GM18907 (cell line): Measurements from ENCODE around the gene SUPT20HL1.
"Not testable (repeated sequence)": the region's sequence is repeated elsewhere in the genome, so short reads cannot be mapped to it uniquely, and the experiment has no call there.

Source experiments
- ATAC-seq: cut with Tn5 transposase; IDR thresholded peaks from one replicate; pipeline ENCODE4 v1.9.1; 2021; ENCODE audit warnings: mild to moderate bottlenecking, moderate library complexity; ENCODE audit not compliant: unreplicated experiment

Gene SUPT20HL1

GRCh38 chrX:24360272-24360671 is at the start of gene SUPT20HL1:
SUPT20HL1 (plus strand) TSS chrX:24360639; CDS start chrX:24362761, 2,122 bp downstream.
- ATAC-seq, result no peak

GRCh38 chrX:24310916-24311315 is 49.5 kb upstream of the SUPT20HL1 start:
- not testable (repeated sequence) for ATAC-seq

GRCh38 chrX:24311507-24312248 is 48.8 kb upstream of the SUPT20HL1 start:
- not testable (repeated sequence) for ATAC-seq

- not testable (repeated sequence) for ATAC-seq
Observed at GRCh38 chrX:24312249-24312607, 48.2 kb upstream of the SUPT20HL1 start.

- ATAC-seq, result no peak
Observed at GRCh38 chrX:24314019-24314635, 46.3 kb upstream of the SUPT20HL1 start, which contains the start of gene SUPT20HL2. SUPT20HL2 (minus strand) TSS chrX:24314069; CDS start chrX:24313315, 754 bp downstream.

- ATAC-seq, result no peak
Observed at GRCh38 chrX:24316111-24316510, 44.3 kb upstream of the SUPT20HL1 start.

GRCh38 chrX:24317567-24317966 is 42.9 kb upstream of the SUPT20HL1 start:
- no peak for ATAC-seq

- no peak for ATAC-seq
Observed at GRCh38 chrX:24321741-24322395, 38.6 kb upstream of the SUPT20HL1 start.

GRCh38 chrX:24325231-24325630 is 35.2 kb upstream of the SUPT20HL1 start:
- ATAC-seq, result no peak

GRCh38 chrX:24332878-24333277 is 27.6 kb upstream of the SUPT20HL1 start:
- no peak for ATAC-seq

GRCh38 chrX:24333371-24333770 is 27.1 kb upstream of the SUPT20HL1 start:
- ATAC-seq, result no peak

GRCh38 chrX:24334461-24334860 is 26.0 kb upstream of the SUPT20HL1 start:
- no peak for ATAC-seq

GRCh38 chrX:24335871-24336270 is 24.6 kb upstream of the SUPT20HL1 start:
- no peak for ATAC-seq

- no peak for ATAC-seq
Observed at GRCh38 chrX:24339911-24340310, 20.5 kb upstream of the SUPT20HL1 start.

- ATAC-seq, result no peak
Observed at GRCh38 chrX:24340501-24340900, 19.9 kb upstream of the SUPT20HL1 start.

- no peak for ATAC-seq
Observed at GRCh38 chrX:24341795-24342194, 18.6 kb upstream of the SUPT20HL1 start.

- peak; percentile 79 for ATAC-seq
Observed at GRCh38 chrX:24343719-24344118, 16.7 kb upstream of the SUPT20HL1 start.

GRCh38 chrX:24347881-24348280 is 12.6 kb upstream of the SUPT20HL1 start:
- no peak for ATAC-seq

- no peak for ATAC-seq
Observed at GRCh38 chrX:24350217-24350616, 10.2 kb upstream of the SUPT20HL1 start.

GRCh38 chrX:24355095-24355494 is 5.3 kb upstream of the SUPT20HL1 start:
- ATAC-seq, result no peak

- ATAC-seq, result no peak
Observed at GRCh38 chrX:24357106-24357505, 3.3 kb upstream of the SUPT20HL1 start.
